ENCODE measurements around the gene SOBP. TPM values are rescaled to one million over a fixed set of nuclear protein-coding genes. Genes with fewer than 3 reads are reported as not detected.

The SOBP gene
- polyA plus RNA-seq, 1 donor (not counting 4 experiments of a cell fraction or from before 2014, with no cell fraction given) = not detected

- TF ChIP-seq CTCF (optimal IDR thresholded peaks at IDR 0.05 in 1 of 3, IDR thresholded peaks at IDR 0.05 in 1 of 3, conservative IDR thresholded peaks at IDR 0.05 in 1 of 3; ENCODE audit: extremely low read depth in 1 of 3, insufficient read depth in 2 of 3, low read length in 3 of 3) = no peak
- TF ChIP-seq EZH2 (IDR thresholded peaks at IDR 0.05; ENCODE audit: low read length) = no peak
- Histone ChIP-seq H3K4me3 (ENCODE audit: control insufficient read depth in 2 of 3, extremely low read depth in 1 of 3, insufficient read depth in 2 of 3, low read depth in 1 of 3, low read length in 3 of 3) (no peak overlapping the region), H4K20me1 (ENCODE audit: control insufficient read depth, extremely low read depth, insufficient read depth, low read length) (no peaks in the 10 kb centered on the region), H2AFZ (ENCODE audit: control insufficient read depth, low read length) (no peak overlapping the region), H3K36me3 (ENCODE audit: control insufficient read depth in 2 of 2, extremely low read depth in 1 of 2, insufficient read depth in 2 of 2, low read length in 2 of 2) (no peaks in the 10 kb centered on the region), H3K4me1 (ENCODE audit: control insufficient read depth, extremely low read depth, insufficient read depth, low read length) (no peaks in the 10 kb centered on the region), H3K9ac (ENCODE audit: control insufficient read depth, extremely low read depth, insufficient read depth, low read length) (no peak overlapping the region), H3K9me1 (ENCODE audit: control insufficient read depth, extremely low read depth, insufficient read depth, low read length) (no peaks in the 10 kb centered on the region), H3K27me3 (ENCODE audit: control insufficient read depth, extremely low read depth, insufficient read depth, low read length) (peaks cover 5% of the 10 kb centered on the region), H3K79me2 (ENCODE audit: control insufficient read depth, insufficient read depth, low read length) (no peaks in the 10 kb centered on the region), H3K27ac (ENCODE audit: control insufficient read depth, insufficient read depth, low read length) (no peak overlapping the region), H3K9me3 (ENCODE audit: control insufficient read depth, low read depth, low read length) (no peaks in the 10 kb centered on the region), H3K4me2 (ENCODE audit: control insufficient read depth, extremely low read depth, insufficient read depth, low read depth, low read length) (no peak overlapping the region)
- dilution Hi-C loops (cut with MboI; ENCODE audit: extremely low pct_ligation_motif_present, low sequenced_read_pairs) = no loop called here
- no peak for FAIRE-seq
- no peak for DNase-seq (ENCODE audit: low read depth, low spot score)
Measured at GRCh38 chr6:107656401-107656800, 166.5 kb downstream of the SOBP start.

- Histone ChIP-seq H2AFZ (ENCODE audit: control insufficient read depth, low read length) (no peak overlapping the region), H3K79me2 (ENCODE audit: control insufficient read depth, insufficient read depth, low read length) (no peaks in the 10 kb centered on the region), H3K4me1 (ENCODE audit: control insufficient read depth, extremely low read depth, insufficient read depth, low read length) (no peaks in the 10 kb centered on the region), H3K9me3 (ENCODE audit: control insufficient read depth, low read depth, low read length) (no peaks in the 10 kb centered on the region), H3K9me1 (ENCODE audit: control insufficient read depth, extremely low read depth, insufficient read depth, low read length) (no peaks in the 10 kb centered on the region), H3K27me3 (ENCODE audit: control insufficient read depth, extremely low read depth, insufficient read depth, low read length) (peaks cover 7% of the 10 kb centered on the region), H3K4me2 (ENCODE audit: control insufficient read depth, extremely low read depth, insufficient read depth, low read depth, low read length) (no peak overlapping the region), H3K27ac (ENCODE audit: control insufficient read depth, insufficient read depth, low read length) (no peak overlapping the region), H3K4me3 (ENCODE audit: control insufficient read depth in 2 of 3, extremely low read depth in 1 of 3, insufficient read depth in 2 of 3, low read depth in 1 of 3, low read length in 3 of 3) (no peak overlapping the region), H3K9ac (ENCODE audit: control insufficient read depth, extremely low read depth, insufficient read depth, low read length) (no peak overlapping the region), H4K20me1 (ENCODE audit: control insufficient read depth, extremely low read depth, insufficient read depth, low read length) (no peaks in the 10 kb centered on the region), H3K36me3 (ENCODE audit: control insufficient read depth in 2 of 2, extremely low read depth in 1 of 2, insufficient read depth in 2 of 2, low read length in 2 of 2) (no peaks in the 10 kb centered on the region)
- no peak for FAIRE-seq
- dilution Hi-C loops (cut with MboI; ENCODE audit: extremely low pct_ligation_motif_present, low sequenced_read_pairs) = no loop called here
- TF ChIP-seq CTCF (optimal IDR thresholded peaks at IDR 0.05 in 1 of 3, IDR thresholded peaks at IDR 0.05 in 1 of 3, conservative IDR thresholded peaks at IDR 0.05 in 1 of 3; ENCODE audit: extremely low read depth in 1 of 3, insufficient read depth in 2 of 3, low read length in 3 of 3) = no peak
- no peak for TF ChIP-seq EZH2 (IDR thresholded peaks at IDR 0.05; ENCODE audit: low read length)
- DNase-seq (ENCODE audit: low read depth, low spot score) = no peak
Measured at GRCh38 chr6:107656883-107657282, 167.0 kb downstream of the SOBP start.
